ENCODE measurements around the gene TIMM17B.

TIMM17B gene

DNA sequence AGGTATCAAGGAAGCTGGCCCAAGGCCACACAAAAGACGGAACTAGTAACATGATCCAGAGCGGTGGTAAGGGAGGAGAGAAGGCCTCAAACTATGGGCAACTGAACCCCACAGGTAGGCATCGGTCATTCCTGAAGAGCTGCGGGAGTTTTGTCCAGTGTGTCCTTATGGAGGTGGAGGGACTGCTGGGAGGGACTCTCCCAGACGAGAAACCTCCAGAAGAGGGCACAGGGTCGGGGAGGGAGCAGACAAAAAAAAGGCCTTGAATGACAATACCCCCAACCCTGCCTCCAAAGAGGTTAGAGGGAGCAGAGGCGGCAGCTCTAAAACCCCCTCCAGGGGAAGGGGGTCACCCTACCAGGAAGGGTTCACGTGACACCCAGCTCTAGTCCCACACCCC lies 6.6 kb upstream of the TIMM17B start:
- H3K4me3 ChIP-seq (replicated peaks; ENCODE audit: low read depth, low read length): no peak overlapping the region
- DNase-seq (ENCODE audit: extremely low read depth, low read depth): no peak
- TF ChIP-seq, protein P1, sequence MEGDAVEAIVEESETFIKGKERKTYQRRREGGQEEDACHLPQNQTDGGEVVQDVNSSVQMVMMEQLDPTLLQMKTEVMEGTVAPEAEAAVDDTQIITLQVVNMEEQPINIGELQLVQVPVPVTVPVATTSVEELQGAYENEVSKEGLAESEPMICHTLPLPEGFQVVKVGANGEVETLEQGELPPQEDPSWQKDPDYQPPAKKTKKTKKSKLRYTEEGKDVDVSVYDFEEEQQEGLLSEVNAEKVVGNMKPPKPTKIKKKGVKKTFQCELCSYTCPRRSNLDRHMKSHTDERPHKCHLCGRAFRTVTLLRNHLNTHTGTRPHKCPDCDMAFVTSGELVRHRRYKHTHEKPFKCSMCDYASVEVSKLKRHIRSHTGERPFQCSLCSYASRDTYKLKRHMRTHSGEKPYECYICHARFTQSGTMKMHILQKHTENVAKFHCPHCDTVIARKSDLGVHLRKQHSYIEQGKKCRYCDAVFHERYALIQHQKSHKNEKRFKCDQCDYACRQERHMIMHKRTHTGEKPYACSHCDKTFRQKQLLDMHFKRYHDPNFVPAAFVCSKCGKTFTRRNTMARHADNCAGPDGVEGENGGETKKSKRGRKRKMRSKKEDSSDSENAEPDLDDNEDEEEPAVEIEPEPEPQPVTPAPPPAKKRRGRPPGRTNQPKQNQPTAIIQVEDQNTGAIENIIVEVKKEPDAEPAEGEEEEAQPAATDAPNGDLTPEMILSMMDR (IDR thresholded peaks at IDR 0.05; ENCODE audit: low read depth, low read length, missing control alignments): no peak

DNA sequence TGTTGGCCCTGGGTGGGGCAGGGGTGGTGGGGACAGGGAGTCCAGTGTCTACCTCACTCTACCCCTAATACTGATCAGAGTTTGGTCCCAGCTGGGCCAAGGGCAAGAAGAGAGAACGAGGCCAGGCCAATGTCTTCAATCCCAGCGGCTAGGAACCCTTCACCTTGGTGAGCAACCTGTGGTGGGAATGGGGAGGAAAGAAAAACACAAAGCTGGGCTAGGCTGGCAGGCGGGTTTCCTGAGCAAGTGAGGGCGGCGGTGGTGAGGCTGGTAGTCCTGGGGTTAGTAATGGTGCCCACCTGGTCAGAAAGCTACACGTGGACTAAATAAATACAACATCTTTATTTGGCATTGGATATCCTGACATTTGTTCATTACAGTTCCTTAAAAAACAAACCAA lies 5.7 kb upstream of the TIMM17B start:
- no peak overlapping the region for H3K4me3 ChIP-seq (replicated peaks; ENCODE audit: low read depth, low read length)
- TF ChIP-seq, protein P1 (IDR thresholded peaks at IDR 0.05; ENCODE audit: low read depth, low read length, missing control alignments): no peak
- no peak for DNase-seq (ENCODE audit: extremely low read depth, low read depth)

DNA sequence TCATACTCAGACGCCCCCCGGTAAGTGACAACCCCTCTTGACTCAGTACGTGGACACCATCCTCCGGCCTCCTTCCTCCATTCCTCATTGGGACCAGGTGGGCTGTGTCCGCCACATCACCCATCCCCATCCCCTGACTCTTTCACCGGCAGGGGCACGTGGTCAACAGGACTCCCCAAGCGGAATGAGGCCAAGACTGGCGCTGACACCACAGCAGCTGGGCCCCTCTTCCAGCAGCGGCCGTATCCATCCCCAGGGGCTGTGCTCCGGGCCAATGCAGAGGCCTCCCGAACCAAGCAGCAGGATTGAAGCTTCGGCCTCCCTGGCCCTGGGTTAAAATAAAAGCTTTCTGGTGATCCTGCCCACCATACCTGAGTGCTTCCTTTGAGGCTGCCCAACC lies 5.2 kb upstream of the TIMM17B start:
- TF ChIP-seq, protein P1 (IDR thresholded peaks at IDR 0.05; ENCODE audit: low read depth, low read length, missing control alignments): no peak
- H3K4me3 ChIP-seq (replicated peaks; ENCODE audit: low read depth, low read length): no peak overlapping the region
- no peak for DNase-seq (ENCODE audit: extremely low read depth, low read depth)

DNA sequence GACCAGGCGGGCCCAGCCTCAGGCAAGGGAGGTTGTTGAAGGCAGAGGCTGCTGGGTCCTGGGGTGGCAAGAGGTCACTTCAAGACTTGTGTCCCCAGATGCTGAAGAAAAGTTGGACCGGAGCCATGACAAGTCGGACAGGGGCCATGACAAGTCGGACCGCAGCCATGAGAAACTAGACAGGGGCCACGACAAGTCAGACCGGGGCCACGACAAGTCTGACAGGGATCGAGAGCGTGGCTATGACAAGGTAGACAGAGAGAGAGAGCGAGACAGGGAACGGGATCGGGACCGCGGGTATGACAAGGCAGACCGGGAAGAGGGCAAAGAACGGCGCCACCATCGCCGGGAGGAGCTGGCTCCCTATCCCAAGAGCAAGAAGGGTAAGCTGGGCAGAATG lies 4.6 kb upstream of the TIMM17B start:
- DNase-seq (ENCODE audit: extremely low read depth, low read depth): no peak
- H3K4me3 ChIP-seq (replicated peaks; ENCODE audit: low read depth, low read length): no peak overlapping the region
- TF ChIP-seq, protein P1 (IDR thresholded peaks at IDR 0.05; ENCODE audit: low read depth, low read length, missing control alignments): no peak

DNA sequence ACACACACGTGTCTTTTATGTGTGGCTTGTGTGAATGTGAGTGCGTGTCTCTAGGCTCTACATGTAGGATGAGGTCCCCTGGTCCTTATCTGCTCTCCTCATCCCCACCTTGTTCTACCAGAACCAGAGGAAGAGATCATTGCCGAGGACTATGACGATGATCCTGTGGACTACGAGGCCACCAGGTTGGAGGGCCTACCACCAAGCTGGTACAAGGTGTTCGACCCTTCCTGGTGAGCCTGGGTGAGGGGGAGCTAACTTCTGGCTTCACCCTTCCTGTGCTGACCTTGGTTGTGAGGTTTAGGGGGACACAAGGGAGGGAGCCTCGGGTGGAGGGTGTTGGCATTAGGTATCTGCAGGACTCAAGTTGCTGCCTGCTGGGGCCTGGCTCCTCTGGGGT lies 3.5 kb upstream of the TIMM17B start:
- no peak for DNase-seq (ENCODE audit: extremely low read depth, low read depth)
- TF ChIP-seq, protein P1 (IDR thresholded peaks at IDR 0.05; ENCODE audit: low read depth, low read length, missing control alignments): no peak

DNA sequence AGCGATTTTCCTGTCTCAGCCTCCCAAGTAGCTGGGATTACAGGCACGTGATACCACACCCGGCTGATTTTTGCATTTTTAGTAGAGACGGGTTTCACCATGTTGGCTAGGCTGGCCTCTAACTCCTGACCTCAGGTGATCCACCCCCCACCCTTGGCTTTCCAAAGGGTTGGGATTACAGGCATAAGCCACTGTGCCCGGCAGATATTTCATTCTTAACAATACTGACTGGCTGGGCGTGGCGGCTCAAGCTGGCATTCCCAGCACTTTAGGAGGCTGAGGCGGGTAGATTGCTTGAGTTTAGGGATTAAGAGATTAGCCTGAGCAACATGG lies 1.5 kb upstream of the TIMM17B start:
- H3K4me3 ChIP-seq (replicated peaks; ENCODE audit: low read depth, low read length): peak overlapping the region; percentile 83
- TF ChIP-seq, protein P1 (IDR thresholded peaks at IDR 0.05; ENCODE audit: low read depth, low read length, missing control alignments): no peak
- no peak for DNase-seq (ENCODE audit: extremely low read depth, low read depth)

More for the DNA sequence above, 3.5 kb upstream of the TIMM17B start:
- H3K4me3 ChIP-seq (replicated peaks; ENCODE audit: low read depth, low read length): no peak overlapping the region

DNA sequence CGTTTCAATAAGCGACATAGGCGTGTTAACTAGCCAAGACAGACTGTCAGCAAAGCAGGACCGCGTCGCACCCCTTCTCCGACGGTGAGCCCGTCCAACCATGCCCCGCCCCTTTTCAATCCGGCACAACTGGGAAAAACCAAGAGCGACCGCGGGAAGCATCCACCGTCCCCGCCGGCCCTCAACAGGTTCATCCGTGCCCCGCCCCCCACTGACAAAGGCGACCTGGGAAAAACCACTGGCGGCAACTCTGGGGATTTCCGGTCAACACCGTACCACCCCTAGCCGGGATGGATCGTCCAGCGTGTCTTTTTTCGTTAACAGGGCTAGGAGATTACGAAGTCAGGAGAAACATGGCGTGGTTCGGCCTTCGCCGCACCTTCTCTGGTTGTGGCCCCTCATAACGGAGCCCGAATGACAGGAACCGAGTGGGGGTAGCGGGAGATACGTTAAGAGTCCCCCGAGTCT lies 377 bp downstream of the TIMM17B start:
- peak overlapping the region; percentile 83 for H3K4me3 ChIP-seq (replicated peaks; ENCODE audit: low read depth, low read length)
- no peak for DNase-seq (ENCODE audit: extremely low read depth, low read depth)
- TF ChIP-seq, protein P1 (IDR thresholded peaks at IDR 0.05; ENCODE audit: low read depth, low read length, missing control alignments): no peak
